Adipose tissue (tissue), 3 donors: ENCODE data around the gene KLHL22. TPM values are rescaled to one million over a fixed set of nuclear protein-coding genes. Genes with fewer than 3 reads are reported as not detected.
A peak's percentile ranks its signal among the peaks of the same experiment; 100 is the strongest.
"Not testable (repeated sequence)": the region's sequence is repeated elsewhere in the genome, so short reads cannot be mapped to it uniquely, and the experiment has no call there.

ENCODE experiments used
- H3K27ac ChIP-seq: one replicate; pipeline ENCODE4 v1.5.1; 2013; ENCODE audit warnings: low read depth, low read length
- WGBS, 3 donors: extraction: QIAGEN DNeasy Blood & Tissue Kit; methylation state at CpG; one replicate each; pipeline ENCODE4 v1.1.7; 2013; 5-methylcytosine and 5-hydroxymethylcytosine counted together
- polyA plus RNA-seq, 3 donors: library from polyadenylated mRNA; stranded (reverse); fragments of 200-250 nt; gene quantifications; one replicate each; pipeline ENCODE4 v1.2.3, GENCODE V29; 2013
- donor health status: healthy with polysubstance abuse.
- donor health status: Bipolar disorder and iron deficiency.
- donor health status: healthy.

The KLHL22 gene, protein sequence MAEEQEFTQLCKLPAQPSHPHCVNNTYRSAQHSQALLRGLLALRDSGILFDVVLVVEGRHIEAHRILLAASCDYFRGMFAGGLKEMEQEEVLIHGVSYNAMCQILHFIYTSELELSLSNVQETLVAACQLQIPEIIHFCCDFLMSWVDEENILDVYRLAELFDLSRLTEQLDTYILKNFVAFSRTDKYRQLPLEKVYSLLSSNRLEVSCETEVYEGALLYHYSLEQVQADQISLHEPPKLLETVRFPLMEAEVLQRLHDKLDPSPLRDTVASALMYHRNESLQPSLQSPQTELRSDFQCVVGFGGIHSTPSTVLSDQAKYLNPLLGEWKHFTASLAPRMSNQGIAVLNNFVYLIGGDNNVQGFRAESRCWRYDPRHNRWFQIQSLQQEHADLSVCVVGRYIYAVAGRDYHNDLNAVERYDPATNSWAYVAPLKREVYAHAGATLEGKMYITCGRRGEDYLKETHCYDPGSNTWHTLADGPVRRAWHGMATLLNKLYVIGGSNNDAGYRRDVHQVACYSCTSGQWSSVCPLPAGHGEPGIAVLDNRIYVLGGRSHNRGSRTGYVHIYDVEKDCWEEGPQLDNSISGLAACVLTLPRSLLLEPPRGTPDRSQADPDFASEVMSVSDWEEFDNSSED
- 10 to 100 TPM; 10.2 to 17.6 (median 15.0) TPM for polyA plus RNA-seq

- H3K27ac ChIP-seq: peak within 1 kb of the TSS; percentile 51
- WGBS, 3 donors: 0 to 1% (median 0%) methylated on average over 69 to 108 of the region's 108 CpGs
Measured at GRCh38 chr22:20494978-20495860, at the start of gene KLHL22. Gene KLHL22, minus strand, starts transcription at chr22:20495795. Its CDS starts 6,584 bp downstream, at chr22:20489211.

DNA sequence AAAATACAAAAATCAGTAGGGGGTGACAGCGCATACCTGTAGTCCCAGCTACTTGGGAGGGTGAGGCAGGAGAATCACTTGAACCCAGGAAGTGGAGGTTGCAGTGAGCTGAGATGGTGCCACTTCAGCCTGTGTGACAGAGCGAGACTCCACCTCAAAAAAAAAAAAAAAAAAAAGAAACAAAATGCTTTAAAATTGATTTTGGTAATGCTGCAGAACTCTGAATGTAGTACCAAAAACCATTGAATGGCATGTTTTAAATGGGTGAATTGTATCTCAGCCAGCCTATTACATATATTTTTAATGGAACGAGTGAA is 49.7 kb upstream of the KLHL22 start:
- H3K27ac ChIP-seq: not testable (repeated sequence)
- WGBS, 3 donors: 95 to 98% (median 95%) methylated on average over 3 of the region's 3 CpGs

DNA sequence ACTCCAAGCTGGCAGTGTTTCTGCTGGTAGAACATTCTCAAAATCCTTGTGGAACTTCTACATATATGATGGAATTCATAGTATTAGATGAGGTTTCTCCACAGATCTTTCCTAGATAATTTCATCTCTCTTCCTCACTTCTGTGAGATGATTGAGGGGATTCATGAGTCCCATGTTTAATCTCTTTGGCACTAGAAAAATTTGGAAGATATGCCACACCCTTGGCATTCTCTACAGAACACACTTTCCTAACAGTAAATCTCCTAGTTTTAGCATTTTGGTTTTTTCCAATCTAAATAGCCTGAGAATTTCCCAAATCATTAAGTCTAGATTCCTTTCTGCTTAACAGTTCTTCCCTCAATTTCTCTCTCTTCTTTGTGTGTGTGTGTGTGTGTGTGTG is 47.1 kb upstream of the KLHL22 start:
- H3K27ac ChIP-seq: no peak overlapping the region

GRCh38 chr22:20542055-20542454 is 46.5 kb upstream of the KLHL22 start:
- 96 to 97% (median 97%) methylated on average over 3 of the region's 3 CpGs for WGBS, 3 donors
- no peak overlapping the region for H3K27ac ChIP-seq

GRCh38 chr22:20538875-20539274 is 43.3 kb upstream of the KLHL22 start:
- WGBS, 3 donors: 97 to 99% (median 97%) methylated on average over 8 of the region's 8 CpGs
- H3K27ac ChIP-seq: not testable (repeated sequence)

- H3K27ac ChIP-seq: no peak overlapping the region
- WGBS, 3 donors: 91 to 99% (median 98%) methylated on average over 7 of the region's 7 CpGs
Measured at GRCh38 chr22:20537983-20538382, 42.4 kb upstream of the KLHL22 start.

- no peak overlapping the region for H3K27ac ChIP-seq
Measured at GRCh38 chr22:20537325-20537756, 41.7 kb upstream of the KLHL22 start.

DNA sequence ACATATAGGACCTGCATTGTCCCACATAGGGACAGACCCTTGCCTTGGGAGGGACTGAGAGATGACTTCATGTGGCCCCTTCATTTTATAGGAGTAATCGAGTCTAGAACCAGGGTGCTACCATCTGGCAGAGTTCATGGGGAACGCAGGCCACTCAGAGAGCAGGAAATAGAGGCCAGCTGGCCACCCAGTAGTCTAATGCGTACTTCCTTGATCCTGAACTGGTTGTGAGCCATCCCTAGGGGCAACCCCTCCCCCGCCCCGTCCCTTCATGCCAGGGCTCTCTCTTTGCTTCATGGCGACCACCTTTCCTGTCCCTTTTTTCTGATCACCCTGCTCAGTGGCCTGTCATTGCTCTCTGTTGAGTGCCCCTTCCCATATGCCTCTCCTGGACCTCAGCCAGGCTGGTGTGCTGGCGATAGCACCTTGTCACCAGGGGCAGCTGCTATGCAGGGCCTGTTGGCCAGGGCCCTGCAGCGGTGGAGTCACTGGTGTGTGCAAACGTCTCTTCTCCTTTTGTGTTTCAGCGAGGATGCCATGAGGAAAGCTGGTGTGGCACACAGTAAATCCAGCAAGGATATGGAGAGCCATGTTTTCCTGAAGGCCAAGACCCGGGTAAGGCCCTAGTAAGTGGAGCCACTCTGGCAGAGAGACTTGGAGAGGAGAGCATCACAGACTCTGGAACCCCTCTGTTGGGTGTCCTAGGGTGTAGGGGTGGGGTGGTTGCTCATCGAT is 41.2 kb upstream of the KLHL22 start:
- 75 to 87% (median 85%) methylated on average over 12 of the region's 12 CpGs for WGBS, 3 donors
- no peak overlapping the region for H3K27ac ChIP-seq

More at GRCh38 chr22:20537325-20537756, 41.7 kb upstream of the KLHL22 start:
- WGBS, 3 donors: 95 to 98% (median 98%) methylated on average over 3 of the region's 3 CpGs

DNA sequence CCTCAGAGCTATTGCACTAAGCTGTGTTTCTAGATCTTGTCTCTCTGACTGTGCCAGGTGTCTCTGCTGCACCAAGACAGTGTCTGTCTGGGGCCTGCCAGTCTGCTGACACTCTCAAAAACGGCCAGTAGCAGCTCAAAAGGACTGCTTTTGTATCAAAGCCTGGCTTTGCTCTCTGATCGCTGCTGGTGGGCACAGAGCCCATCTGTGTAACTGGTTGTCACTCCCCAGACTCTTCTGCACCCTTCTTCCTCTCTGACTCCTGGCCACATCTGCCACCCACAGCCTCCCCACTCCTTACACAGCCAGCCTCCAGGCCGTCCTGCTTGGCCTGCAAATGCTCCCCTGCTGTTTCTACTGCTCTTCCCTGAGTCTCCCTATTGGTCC is 38.3 kb upstream of the KLHL22 start:
- no peak overlapping the region for H3K27ac ChIP-seq
- 56 to 65% (median 63%) methylated on average over 3 of the region's 3 CpGs for WGBS, 3 donors

GRCh38 chr22:20533095-20533878 is 37.7 kb upstream of the KLHL22 start:
- no peak overlapping the region for H3K27ac ChIP-seq
- 86 to 89% (median 88%) methylated on average over 11 of the region's 11 CpGs for WGBS, 3 donors

GRCh38 chr22:20532256-20532993 is 36.8 kb upstream of the KLHL22 start:
- 71 to 83% (median 75%) methylated on average over 10 of the region's 10 CpGs for WGBS, 3 donors
- H3K27ac ChIP-seq: no peak overlapping the region

- no peak overlapping the region for H3K27ac ChIP-seq
- 51 to 68% (median 53%) methylated on average over 15 of the region's 15 CpGs for WGBS, 3 donors
Measured at GRCh38 chr22:20531404-20532201, 36.0 kb upstream of the KLHL22 start.

DNA sequence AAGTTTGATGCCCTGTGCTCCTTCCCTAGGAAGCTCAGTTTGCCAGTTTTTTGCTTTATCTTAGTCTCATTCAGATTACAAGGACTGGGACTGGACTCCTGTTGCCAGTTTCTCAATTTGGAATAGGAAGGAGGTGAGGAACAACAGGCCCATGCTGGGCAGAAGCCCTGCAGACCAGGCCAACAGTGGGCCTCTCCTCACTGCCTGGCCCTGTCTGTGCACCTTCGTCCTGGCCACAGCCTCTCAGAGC is 35.5 kb upstream of the KLHL22 start:
- WGBS, 3 donors: 31 to 63% (median 32%) methylated on average over 1 of the region's 1 CpG
- peak overlapping the region; percentile 13 for H3K27ac ChIP-seq

DNA sequence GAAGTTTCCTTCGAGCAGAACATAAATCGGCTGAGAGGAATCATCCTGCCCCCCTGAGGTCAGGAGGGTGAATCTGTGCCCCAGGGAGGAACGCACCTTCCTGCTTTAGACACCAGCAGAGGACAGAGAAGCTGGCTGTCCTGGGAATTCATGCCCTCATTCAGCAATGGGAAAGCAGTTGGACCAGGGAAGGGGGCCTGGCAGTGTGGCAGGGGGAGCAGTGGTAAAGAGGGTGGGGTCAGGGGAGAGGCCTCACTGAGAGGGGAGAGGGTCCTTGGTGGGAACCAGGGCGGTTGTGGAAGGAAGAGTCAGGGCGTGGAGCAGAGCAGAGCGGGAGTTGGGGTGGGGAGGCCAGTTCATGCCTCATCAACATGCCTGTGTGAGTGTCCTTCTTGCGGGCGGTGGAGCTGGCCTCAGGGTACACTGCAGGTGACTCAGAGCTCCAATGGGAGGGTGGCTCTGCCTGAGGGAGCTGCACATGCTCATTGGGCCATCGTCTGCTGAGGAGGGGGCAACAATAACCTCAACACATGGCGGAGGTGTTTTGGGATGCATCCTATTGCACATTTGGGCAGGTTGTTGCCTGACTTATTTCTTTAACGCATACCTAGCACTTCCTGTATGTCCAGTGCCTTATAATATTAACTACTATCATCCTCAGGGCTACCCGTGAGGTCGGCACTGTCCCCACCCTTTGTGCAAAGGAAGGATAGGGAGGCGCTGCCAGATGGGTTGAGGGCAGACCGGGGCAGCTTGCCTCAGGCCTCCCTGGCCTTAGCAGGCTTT is 35.0 kb upstream of the KLHL22 start:
- H3K27ac ChIP-seq: peak overlapping the region; percentile 13
- 73 to 86% (median 75%) methylated on average over 14 to 15 of the region's 15 CpGs for WGBS, 3 donors

GRCh38 chr22:20528405-20528978 is 32.9 kb upstream of the KLHL22 start:
- no peak overlapping the region for H3K27ac ChIP-seq
- 95 to 99% (median 96%) methylated on average over 7 of the region's 7 CpGs for WGBS, 3 donors
